Left kidney (tissue), 2 donors: ENCODE results near the gene ADH4. TPM values are rescaled to one million over a fixed set of nuclear protein-coding genes. Genes with fewer than 3 reads are reported as not detected.
"Not testable (repeated sequence)": the region's sequence is repeated elsewhere in the genome, so short reads cannot be mapped to it uniquely, and the experiment has no call there.

Source experiments
- DNase-seq: peaks from one replicate; pipeline ENCODE4 v3.0.0-alpha.2; 2013
- polyA plus RNA-seq: library from polyadenylated mRNA; unstranded; fragments of 120-200 nt; gene quantifications from one replicate; pipeline ENCODE4 v1.2.1, GENCODE V29; 2013; ENCODE audit not compliant: insufficient read length

ADH4 gene
- polyA plus RNA-seq, 1 donor: 0.71 TPM

DNA sequence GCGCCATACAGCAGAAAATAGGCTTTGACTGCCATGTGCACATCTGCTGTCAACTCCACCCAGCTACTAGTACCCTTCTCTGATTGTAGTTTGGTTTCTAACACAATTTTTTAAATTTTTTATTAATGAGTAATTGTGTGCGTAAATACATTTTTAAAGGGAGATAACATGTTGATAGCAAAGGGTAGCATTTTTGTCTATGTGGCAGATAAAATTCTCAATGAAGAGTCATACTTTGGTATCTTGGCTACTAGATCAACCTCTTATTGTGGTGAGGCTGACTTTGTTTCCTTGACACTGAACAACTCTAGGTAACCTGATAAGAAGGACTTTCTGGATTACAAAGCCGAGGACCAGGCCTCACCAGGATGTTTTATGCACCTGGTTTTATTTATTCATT, 9.5 kb downstream of the ADH4 start:
- no peak for DNase-seq

DNA sequence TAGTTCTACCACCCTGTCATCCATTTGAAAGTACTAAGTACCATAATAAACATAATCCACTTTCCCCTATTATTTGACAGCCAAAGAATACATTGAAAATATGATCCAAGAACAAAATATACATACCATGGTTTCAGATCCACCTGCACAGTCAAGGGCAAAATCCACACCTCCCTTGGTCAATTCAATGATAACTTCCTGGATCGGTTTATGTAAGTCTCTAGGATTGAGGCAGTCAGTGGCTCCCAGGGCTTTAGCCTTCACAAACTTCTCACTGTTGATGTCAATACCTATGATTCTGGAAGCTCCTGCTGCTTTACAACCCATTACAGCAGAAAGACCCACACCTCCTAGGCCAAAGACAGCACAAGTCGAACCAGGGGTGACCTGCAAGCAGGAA, 12.7 kb downstream of the ADH4 start:
- DNase-seq: no peak

DNA sequence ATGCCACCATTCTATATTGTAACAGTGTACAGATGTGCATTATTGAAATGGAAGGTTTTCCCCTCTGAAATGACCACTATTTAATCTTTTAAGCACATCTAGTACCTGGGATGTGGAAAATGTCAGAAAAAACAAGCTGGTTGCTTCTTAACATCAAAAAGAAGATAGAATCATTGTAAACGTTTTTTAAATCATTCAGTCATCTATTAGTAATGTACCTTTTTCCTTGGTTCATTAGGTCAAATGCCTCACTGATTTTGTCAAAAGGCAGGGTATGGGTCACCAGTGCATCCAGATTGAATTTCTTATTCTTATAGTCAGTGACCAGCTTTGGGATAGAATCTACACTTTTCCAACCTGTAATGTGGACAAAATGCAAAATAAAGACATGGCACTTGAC, 17.7 kb downstream of the ADH4 start:
- no peak for DNase-seq

DNA sequence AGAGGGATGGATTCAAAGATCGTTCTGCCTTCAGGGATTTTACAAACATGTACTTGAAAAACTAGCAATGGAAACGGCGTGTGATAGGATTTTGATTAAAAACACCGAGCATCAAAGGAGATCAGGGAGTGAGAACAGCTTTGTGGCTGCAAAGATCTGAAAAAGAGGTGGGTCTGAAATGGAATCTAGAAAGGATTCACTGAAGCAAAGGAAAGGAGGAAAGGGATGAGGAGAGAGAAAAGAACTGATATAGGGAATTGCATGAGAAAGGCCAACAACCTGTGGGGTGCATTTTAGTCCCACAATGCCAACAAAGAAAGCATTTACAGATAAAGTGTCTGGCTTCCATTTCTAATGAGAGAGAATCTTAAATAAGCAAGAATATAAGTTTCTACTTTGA, 23.1 kb downstream of the ADH4 start:
- no peak for DNase-seq

DNA sequence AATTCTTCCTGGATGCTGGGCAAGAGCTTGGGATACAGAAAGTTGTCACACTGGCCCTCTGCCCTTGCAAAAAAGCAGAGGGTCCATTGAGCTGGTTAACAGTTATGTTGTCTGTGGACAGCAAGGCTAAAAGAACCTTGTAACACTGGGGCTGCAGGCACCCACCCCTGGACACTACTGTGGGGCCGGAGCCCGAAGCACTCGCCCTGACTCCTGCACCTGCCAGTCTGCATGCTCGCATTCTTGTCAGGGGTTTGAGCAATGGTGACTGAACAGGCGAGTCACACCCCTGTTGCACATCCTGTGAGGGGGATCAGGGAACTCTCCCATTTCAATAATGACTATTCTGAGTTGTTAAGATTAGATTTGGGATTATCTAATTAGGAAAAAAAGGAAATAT, 23.6 kb downstream of the ADH4 start:
- DNase-seq: no peak

DNA sequence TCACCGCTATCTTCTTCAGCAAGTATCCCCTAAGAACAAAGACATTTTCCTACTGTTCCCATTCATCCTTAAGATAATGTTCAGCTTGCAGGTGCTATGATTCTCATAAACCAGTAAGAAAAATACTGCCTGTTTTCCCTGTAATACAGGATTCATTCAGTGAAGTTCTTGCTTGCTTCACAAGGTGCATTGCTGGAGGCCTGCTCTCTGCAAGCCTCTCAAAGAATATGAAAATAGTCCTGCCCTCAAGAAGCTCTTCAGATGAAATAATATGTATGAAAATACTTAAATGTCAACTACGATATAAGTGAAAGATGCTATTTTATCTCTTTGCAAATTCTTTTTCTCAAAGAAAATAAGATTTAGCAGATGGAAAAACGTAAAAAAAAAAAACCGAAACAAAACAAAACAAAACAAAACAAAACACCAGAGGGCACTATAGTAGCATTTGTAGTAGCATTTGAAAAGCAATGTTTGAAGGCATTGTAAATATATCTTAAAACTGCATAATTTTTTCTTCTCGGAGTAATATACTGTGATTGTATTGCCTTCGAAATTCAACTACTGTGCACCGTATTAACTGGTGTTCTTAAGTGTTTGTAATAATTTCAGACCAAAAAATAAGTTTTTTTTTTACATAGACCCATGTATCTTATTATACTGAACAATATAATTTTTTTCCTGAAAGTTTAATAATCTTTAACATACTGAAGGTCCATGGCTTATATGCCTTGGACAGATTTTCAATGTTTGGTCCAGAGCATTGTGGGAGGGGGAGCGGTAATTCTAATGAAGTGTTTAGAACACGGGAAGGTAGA, 26.0 kb downstream of the ADH4 start:
- peak; percentile 8 for DNase-seq

DNA sequence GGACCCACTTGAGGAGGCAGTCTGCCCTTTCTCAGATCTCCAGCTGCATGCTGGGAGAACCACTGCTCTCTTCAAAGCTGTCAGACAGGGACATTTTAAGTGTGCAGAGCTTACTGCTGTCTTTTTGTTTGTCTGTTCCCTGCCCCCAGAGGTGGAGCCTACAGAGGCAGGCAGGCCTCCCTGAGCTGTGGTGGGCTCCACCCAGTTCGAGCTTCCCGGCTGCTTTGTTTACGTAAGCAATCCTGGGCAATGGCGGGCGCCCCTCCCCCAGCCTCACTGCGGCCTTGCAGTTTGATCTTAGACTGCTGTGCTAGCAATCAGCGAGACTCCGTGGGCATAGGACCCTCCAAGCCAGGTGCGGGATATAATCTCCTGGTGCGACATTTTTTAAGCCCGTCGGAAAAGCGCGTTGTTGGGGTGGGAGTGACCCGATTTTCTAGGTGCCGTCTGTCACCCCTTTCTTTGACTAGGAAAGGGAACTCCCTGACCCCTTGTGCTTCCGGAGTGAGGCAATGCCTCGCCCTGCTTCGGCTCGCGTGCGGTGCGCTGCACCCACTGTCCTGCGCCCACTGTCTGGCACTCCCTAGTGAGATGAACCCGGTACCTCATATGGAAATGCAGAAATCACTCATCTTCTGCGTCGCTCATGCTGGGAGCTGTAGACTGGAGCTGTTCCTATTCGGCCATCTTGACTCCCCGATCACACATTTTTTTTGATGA, 26.8 kb downstream of the ADH4 start:
- not testable (repeated sequence) for DNase-seq

DNA sequence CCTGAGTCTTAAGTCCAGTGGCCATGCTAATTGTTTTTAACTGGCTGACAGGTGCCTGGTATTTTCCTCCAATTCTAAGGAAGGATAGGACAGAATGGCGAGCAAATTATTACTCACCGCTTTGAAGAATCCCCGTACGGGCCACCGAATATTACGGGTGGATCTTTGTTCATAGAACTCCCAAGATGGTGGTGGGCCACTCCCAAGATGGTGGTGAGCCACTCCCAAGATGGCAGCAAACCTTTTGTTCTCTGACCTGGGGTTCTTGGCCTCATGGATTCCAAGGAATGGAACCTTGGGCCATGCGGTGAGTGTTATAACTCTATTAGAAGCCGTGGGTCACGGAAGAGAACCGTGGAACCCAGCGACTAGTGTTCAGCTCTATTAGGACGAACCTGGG, 34.8 kb downstream of the ADH4 start:
- not testable (repeated sequence) for DNase-seq

DNA sequence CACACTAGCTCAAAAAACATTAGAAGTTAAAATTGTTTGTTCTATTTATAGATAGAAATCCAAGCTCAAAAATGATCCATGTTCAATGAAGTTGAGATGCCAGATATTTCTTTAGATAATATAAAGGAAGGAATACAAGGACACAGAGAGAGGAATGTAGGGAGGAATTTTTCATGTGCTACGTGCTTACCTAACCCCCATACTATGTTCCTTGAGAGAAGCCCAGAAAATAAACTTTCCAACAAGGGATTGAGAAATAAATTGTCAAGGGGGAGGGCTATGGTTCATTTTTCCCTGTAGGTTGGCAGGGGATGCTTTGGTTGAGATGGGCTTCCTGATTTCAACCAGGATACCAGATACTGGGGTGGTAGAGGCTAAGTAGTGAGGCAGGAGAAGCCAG, 39.9 kb downstream of the ADH4 start:
- DNase-seq: no peak

DNA sequence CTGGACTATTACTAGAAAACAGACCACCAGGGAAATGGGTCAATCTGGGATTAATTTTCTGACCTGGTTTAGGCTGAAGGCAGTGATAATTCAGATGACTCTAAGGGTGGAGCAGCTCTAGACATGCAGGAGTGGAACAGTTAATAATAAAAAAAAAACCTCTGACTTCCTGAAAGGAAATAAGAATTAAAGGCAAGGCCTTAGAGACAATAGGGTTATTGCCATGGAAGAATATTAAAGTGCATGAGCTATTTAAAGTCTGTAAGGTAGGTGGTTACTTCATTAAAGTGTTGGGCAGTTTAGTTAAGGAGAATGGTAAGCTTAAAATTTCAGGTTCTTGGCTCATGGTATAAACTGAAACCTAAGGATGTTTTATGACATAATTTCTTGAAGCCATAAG, 40.9 kb downstream of the ADH4 start:
- no peak for DNase-seq

DNA sequence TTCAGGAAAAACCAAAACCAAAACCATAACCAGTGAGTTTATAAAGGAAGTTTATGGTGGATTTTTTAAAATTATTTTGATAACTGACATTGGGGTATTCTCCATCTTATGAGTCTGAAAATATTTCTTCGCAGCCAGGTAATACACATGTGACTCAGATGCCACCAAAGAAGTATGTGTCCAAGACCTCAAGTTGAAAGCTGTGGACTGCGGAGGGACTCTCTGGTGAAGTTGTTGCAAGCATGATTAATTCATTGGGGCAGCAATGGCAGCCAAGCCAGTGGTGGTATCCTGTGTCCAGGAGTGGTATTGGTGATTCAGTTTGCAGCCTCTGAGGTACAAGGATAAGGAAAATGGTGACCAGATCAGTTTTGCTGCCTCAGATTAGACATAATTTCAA, 41.5 kb downstream of the ADH4 start:
- DNase-seq: no peak

DNA sequence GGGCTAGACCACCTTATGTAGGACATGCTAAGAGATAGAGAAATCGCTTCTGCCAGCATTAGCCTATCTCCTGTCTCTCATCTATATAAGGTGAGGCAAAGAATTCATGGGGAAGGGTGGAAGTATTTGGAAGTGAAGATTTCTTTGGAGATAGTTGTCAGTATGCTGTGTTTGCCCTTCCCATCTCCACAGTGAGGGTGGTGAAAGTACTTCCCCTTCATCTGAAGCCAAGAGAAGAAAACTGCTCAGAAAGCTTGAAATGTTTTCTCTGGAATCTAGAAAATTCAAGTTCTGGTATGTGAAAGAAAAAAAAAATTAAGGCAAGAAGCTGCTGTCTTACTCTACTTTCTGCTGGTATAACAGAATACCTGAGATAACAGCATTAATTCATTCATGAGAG, 43.2 kb downstream of the ADH4 start:
- no peak for DNase-seq

DNA sequence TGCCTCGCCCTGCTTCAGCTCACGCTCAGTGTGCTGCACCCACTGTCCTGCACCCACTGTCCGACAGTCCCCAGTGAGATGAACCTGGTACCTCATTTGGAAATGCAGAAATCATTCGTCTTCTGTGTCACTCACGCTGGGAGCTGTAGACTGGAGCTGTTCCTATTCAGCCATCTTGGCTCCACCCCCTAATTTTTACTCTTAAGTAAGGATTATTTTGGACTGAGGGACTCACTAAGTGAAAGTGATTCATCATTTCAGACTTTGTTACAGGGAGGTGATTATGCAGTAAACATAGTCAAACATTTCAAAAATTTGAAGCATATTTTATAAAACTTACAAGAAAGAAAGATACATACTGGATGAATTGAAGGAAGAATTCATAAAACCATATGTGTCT, 44.3 kb downstream of the ADH4 start:
- DNase-seq: not testable (repeated sequence)

DNA sequence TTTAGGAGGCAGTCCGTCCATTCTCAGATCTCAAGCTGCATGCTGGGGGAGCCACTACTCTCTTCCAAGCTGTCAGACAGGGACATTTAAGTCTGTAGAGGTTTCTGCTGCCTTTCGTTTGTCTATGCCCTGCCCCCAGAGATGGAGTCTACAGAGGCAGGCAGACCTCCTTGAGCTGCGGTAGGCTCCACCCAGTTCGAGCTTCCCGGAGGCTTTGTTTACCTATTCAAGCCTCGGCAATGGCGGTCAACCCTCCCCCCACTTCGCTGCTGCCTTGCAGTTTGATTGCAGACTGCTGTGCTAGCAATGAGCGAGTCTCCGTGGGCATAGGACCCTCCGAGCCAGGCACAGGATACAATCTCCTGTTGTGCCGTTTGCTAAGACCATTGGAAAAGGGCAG, 44.8 kb downstream of the ADH4 start:
- DNase-seq: no peak

DNA sequence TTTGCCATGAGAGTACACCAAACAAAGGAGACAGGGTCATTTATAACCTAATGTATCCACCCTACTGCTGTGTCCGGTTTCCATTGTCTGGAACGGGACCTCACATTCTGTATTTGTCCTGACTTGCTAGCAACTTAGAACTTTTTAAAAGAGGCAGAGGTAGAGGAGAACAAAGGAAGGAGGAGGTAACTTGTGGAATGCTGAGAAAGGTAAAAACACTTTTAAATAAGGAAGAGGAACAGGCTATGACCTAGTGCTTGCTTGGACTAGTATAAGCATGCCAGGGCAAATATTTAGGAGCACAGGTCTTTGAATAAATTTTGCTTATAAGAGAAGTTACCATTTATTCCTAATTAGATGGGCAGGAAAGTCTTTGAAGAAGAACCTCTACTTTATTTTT, 52.3 kb downstream of the ADH4 start:
- not testable (repeated sequence) for DNase-seq

DNA sequence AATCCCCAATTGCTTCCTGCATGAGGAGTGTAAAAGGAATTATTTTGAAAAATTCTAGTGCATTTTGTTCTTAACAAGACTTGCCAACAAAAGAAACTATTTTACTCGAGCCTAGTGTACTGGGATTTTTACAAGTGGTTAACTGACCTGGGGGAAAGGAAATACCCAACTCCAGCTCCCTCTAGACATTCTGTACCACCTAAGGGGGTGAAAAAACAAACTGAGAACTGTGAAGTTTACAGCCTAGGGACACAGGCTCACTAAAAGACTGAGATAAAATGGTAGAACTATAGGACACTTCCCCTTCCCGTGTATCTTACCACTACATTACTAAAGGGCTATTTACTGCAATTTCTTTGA, 52.9 kb downstream of the ADH4 start:
- no peak for DNase-seq

DNA sequence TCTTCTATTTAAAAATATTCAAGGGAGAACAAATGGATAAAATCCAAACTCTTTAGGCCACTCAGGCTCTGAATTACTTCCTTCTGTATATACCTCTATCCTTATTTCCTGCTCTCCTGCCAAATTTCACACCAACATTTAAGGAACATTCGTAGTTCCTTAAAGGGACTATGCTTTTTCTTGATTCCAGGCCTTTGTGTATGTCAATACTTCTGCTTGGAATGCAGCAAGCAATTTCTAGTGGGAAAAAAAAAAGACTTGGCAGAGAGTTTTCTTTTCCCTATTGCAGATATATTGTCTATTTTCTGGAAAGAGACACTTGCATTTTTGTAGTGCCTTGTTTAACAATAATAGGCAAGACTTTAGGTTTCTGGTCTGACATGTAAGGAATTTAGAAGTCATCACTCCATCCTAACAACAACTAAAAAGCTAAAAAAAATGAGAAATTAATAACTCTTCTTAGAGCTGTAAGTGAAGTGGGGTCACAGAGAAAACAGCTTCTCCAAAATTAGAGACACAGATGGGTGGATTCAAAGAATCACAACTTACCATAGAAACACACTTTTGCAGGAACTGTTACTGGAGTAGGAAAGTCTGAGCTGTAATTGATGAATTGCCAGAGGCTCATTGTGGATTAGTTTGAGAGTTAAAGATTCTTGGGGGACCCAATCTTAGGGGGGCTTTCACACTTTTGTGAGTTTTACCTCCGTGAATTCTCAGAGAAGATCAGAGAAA, 53.4 kb downstream of the ADH4 start:
- DNase-seq: no peak

DNA sequence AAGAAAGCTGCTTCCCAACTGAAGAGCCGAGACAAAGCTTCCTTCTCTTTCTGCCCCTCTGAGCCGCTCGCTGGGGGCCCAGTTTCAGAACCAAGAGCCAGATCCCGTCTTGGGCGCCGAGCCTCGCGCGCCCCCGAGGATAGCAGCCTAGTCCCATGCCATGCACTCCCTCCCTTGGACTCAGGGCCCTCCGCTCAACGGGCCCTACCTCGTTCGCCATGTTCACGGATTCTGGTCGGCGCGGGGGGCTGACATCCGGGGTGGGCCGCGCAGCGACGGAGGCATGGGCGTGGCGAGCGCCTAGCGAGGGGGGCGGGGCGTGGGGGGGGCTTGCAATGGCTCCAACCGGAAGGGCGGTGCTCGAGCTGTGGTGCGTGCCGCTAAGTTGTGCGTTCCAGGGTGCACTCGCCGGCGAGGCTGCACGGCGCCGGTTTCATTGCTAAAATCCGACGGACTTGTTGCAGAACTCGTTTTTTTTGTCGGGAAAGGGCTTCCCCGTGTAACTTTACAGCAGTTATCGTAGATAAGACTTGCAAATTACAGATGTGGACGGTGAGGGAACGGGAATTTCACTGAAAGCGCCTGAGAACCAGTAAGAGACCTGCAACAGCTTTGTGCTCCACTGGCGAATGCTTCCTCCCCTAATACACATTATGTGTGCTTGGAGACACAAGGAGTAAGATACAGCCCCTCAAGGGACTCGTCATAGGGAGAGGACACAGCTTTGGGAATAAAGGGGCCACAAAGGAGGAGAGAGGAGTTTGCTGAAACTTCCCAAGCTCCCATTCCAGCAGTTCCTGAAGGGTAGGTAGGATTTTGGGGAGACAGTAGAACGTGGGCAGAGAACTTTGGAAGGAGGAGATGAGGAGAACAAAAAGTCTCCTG, 55.4 kb downstream of the ADH4 start, which contains the start of gene ADH5:
ADH5 (minus strand) TSS at position 308 of the 885 bp plus-strand sequence; CDS start at position 220, 88 bp downstream.
- peak; percentile 86 for DNase-seq

DNA sequence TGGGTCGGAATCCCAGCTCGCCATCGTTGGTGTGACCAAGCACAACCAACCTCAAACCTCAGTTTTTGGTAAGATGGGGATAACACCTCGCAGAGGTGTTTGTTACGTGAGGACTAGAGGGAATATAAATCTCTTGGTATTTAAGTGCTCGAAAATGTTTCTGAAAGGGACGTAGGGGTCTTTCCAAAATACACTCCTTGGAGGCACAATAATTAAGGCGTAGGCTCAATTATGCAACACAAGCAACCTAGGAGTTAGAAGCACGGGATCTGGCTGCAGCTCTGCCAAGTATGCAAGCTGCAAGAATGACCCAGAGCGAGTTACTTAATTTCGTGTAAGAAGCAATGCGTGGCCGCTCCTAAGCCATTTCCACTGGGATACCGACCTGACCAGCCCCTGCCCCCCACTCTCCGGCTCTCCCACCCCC, 56.1 kb downstream of the ADH4 start:
- peak; percentile 65 for DNase-seq

DNA sequence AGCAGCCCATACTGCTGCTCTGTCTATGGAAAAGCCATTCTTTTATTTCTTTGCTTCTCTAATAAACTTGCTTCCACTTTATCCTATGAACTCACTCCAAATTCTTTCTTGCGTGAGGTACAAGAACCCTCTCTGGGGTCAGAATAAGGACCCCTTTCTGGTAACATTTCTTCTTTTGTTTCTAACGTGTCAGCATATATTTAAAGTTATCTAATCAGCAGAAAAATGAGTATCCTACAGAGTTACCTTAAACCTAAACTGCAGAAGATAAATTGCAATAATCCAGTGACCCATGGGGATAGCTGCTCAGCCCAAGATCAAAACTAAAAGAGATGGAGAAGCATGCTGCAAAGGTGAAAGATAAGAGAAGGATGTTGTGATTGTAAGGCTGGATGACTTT, 59.5 kb downstream of the ADH4 start:
- DNase-seq: no peak

DNA sequence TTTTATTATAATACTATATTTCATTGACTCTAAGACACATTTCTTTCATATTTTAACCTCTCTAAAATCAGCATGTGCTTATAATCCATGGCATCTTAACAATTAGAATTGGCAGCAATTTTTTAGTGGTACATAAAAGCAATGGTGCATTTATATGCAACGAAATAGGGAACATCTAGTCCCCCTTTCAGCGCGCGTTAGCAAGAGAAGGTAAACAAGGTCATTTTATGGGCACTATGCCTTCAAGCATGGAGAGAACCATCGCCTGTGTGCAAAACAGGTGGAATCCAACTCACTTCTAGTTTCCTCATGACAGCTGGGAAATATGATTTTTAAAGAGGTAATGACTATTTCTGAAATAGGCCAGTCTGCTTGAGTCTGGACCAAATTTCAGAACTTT, 61.9 kb downstream of the ADH4 start:
- DNase-seq: no peak

DNA sequence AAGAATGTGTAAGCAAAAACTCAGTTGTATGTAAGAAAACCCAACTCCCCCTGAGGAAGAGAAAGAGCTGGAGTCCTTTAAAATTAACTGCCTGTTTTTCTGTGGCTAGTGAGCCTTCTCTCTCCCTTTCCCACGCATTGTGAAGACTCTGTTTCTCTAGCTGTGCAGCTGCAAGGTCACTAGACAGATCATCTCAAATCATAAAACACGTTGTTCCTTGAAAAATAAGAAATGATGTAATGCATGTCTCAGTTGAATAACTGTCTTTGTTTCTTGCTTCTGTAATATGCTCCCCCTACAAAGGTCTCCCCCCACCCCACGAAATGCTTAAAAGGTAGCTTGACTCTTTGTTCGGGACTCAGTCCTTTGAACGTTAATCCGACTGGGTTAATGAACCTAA, 63.2 kb downstream of the ADH4 start:
- DNase-seq: not testable (repeated sequence)
